ENCODE data around the gene TNFRSF8. TPM values are rescaled to one million over a fixed set of nuclear protein-coding genes. Genes with fewer than 3 reads are reported as not detected.

Gene TNFRSF8
- total RNA-seq, 2 donors from 2014 or later, result 3.0 to 6.0 TPM

DNA sequence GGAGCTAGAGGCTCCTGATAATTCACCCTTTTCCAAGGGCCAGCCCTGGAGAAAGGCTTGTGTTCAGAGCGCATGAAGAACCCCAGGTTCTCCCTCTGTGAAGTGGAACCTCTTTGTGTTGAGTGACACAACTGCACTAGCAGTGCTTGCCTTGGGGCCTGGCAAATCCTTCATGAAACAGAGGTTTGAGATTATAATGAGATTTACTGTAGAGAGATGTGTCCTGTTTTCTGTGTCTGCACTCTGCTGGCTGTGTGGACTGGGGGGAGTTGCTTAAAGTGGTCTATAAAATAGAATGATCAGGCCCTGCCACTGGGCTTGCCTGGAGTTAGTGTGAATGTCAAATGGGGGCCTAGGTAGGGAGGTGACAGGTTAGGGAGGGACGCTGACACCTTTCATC, 92.2 kb downstream of the TNFRSF8 start:
- DNase-seq (ENCODE audit: low spot score), result no peak
- TF ChIP-seq, protein P1, sequence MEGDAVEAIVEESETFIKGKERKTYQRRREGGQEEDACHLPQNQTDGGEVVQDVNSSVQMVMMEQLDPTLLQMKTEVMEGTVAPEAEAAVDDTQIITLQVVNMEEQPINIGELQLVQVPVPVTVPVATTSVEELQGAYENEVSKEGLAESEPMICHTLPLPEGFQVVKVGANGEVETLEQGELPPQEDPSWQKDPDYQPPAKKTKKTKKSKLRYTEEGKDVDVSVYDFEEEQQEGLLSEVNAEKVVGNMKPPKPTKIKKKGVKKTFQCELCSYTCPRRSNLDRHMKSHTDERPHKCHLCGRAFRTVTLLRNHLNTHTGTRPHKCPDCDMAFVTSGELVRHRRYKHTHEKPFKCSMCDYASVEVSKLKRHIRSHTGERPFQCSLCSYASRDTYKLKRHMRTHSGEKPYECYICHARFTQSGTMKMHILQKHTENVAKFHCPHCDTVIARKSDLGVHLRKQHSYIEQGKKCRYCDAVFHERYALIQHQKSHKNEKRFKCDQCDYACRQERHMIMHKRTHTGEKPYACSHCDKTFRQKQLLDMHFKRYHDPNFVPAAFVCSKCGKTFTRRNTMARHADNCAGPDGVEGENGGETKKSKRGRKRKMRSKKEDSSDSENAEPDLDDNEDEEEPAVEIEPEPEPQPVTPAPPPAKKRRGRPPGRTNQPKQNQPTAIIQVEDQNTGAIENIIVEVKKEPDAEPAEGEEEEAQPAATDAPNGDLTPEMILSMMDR (IDR thresholded peaks at IDR 0.05), result no peak
- Histone ChIP-seq H3K27ac (no peak overlapping the region), H3K27me3 (no peaks in the 10 kb centered on the region), H3K4me1 (peaks cover 0 to 12% of the 10 kb centered on the region in 2 donors), H3K4me3 (no peak overlapping the region), H3K36me3 (no peaks in the 10 kb centered on the region), H3K9me3 (no peaks in the 10 kb centered on the region)

GRCh38 chr1:12157366-12158231, 94.5 kb downstream of the TNFRSF8 start:
- DNase-seq (ENCODE audit: low spot score), result no peak
- Histone ChIP-seq H3K4me1 (peaks cover 0 to 34% of the 10 kb centered on the region in 2 donors), H3K9me3 (no peaks in the 10 kb centered on the region), H3K27ac (peak overlapping the region in 1 of 2 donors; percentile 7), H3K36me3 (no peaks in the 10 kb centered on the region), H3K27me3 (no peaks in the 10 kb centered on the region), H3K4me3 (no peak overlapping the region)
- TF ChIP-seq, protein P1 (IDR thresholded peaks at IDR 0.05), result no peak

GRCh38 chr1:12158357-12159092, 95.4 kb downstream of the TNFRSF8 start:
- H3K4me3 ChIP-seq, result no peak overlapping the region
- no peaks in the 10 kb centered on the region for H3K9me3 ChIP-seq
- DNase-seq (ENCODE audit: low spot score), result no peak
- no peaks in the 10 kb centered on the region for H3K36me3 ChIP-seq
- H3K27me3 ChIP-seq, result no peaks in the 10 kb centered on the region
- peaks cover 0 to 29% of the 10 kb centered on the region in 2 donors for H3K4me1 ChIP-seq
- H3K27ac ChIP-seq, result peak overlapping the region in 1 of 2 donors; percentile 7
- TF ChIP-seq, protein P1 (IDR thresholded peaks at IDR 0.05), result no peak

GRCh38 chr1:12159816-12160215, 96.7 kb downstream of the TNFRSF8 start:
- H3K4me1 ChIP-seq, result peaks cover 0 to 31% of the 10 kb centered on the region in 2 donors
- H3K27me3 ChIP-seq, result no peaks in the 10 kb centered on the region
- H3K36me3 ChIP-seq, result no peaks in the 10 kb centered on the region
- TF ChIP-seq, protein P1 (IDR thresholded peaks at IDR 0.05), result no peak
- no peak overlapping the region for H3K4me3 ChIP-seq
- H3K9me3 ChIP-seq, result no peaks in the 10 kb centered on the region
- DNase-seq (ENCODE audit: low spot score), result no peak
- H3K27ac ChIP-seq, result no peak overlapping the region

GRCh38 chr1:12161324-12161661, 98.2 kb downstream of the TNFRSF8 start:
- no peak for DNase-seq (ENCODE audit: low spot score)
- peak overlapping the region; percentile 70 to 75 for H3K27ac ChIP-seq
- H3K4me3 ChIP-seq, result no peak overlapping the region
- H3K27me3 ChIP-seq, result no peaks in the 10 kb centered on the region
- no peaks in the 10 kb centered on the region for H3K9me3 ChIP-seq
- peaks cover 0 to 32% of the 10 kb centered on the region in 2 donors for H3K4me1 ChIP-seq
- H3K36me3 ChIP-seq, result no peaks in the 10 kb centered on the region
- TF ChIP-seq, protein P1 (IDR thresholded peaks at IDR 0.05), result no peak
